IPS DF 4.7 (cell line): ENCODE data around the gene RREB1.
"Not testable (repeated sequence)": the region's sequence is repeated elsewhere in the genome, so short reads cannot be mapped to it uniquely, and the experiment has no call there.

ENCODE experiments used
- DNase-seq: peaks from one replicate; pipeline ENCODE4 v3.0.0-alpha.2; 2013; ENCODE audit warnings: low spot score; ENCODE audit errors: extremely low read depth

RREB1 gene

DNA sequence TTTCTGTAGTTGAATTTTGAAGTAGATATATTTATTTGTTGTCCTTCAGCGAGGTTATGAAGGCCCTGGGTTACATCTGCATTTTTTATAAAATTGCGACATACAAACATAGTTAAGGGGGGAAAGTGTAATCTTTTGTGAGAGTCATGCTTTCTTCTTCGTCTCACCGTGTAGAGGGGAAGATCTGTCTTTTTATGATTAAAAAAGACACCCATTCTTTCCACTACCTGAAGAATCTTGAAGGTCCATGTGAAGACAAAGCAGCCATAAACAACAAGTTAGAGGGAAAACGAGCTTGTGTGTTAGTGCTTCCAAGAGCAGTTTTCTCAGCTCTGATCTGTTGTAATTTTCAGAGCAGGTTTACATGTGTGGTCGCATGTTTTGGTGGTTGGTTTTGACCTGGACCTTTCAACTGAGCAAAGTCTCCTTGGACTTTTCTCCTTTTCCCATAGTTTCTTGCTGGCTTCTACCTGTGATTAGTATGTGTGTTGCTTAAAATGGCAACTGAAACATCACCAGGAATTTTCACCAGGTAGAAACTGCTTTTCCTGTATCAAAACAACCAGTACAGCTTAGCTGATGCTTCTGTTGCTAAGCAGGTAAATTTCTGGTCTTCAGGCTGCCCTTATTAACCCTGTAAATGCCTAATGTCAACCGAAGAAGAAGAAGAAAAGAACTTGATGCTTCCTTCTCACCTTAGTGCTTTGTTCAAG, 37.3 kb downstream of the RREB1 start:
- DNase-seq: no peak

DNA sequence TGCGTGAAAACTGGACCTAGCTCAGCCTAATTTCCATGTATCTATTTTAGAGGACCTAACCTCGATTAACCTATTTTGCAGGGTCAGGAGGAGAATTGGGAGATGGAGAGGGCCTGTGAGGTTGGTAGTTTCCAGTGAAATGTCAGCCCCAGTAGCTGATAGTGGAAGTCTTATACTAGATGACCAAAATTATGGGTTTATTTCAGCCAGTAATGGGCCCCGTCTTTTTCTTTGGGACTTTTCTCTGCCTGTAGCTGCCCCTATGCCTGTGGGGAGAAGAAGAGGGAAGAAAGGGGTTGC, 37.8 kb downstream of the RREB1 start:
- no peak for DNase-seq

DNA sequence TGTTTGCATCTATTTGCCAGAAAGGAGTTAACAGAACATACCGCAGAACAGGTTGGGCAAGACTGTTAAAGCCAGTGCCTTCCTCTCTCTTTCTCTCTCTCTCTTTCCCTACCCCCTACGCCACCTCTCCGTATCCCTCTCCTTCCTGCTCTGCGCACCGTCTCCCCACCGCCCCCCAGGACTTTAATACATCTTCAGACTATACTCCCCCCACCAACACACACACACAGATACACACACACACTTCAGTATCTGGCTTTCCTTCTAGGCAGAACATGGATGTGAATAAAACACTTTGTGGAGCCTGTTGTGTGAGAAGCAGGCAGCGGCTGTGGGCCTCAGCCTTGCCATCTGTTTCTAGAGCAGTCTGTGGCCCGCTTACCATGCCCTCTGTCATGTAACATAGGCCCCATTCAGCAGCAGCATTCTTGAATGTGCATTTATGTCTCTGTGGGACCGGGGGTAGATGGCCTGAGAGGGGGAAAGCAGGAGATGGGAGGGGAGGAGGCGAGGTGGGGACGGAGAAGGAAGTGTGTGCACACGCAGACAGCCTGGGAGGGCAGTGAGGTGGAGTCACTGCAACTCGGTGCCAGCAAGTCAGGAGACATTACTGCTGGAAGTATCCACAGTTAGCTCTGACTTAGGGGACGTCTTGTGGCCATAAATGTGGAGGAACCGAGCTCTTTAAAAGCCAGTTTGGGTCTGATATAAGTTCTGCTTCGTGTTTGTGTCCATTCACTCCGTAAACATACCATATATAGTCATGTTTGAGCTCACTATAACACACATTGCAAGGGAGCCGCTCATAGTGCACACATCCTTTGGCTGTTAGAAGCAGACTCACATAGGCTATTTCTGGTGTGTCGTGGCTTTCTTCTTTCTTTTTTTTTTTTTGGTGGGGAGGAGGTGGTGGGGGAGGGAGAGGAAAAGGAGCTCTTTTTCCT, 38.4 kb downstream of the RREB1 start:
- no peak for DNase-seq

GRCh38 chr6:7147051-7147671, 39.4 kb downstream of the RREB1 start:
- no peak for DNase-seq

DNA sequence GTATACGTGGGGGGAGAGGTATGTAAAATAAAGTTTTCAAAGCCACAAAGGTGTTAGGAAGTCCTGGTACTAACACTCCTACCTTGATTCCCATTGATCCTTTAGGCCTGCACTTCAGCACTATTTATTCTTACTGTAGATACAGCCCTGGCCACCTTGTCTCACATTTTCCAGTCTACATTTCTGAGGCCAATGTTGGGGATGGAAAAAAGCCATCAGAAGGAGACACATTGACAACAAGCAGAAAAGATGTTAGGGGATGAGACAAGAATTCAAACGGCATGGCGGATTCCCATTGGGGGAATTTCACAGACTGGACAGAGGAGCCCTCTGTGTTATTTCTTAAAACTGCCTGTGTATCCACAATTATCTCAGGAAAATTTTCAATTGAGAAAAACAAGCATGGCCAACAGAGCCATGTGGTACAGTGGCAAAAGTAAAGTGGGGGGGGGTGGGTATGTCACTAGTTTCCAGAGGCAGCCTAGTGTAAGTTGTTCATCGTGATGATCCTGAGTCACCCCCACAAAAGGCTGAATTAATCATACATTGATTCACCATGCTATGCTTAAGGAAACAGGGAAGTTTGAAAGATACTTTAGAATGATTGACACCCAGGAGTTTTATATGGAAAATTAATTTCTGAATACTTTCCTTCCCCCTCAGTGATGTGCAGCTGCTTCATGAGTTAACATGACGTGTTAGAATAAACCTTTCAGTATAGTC, 40.5 kb downstream of the RREB1 start:
- DNase-seq: no peak

GRCh38 chr6:7150381-7151064, 42.8 kb downstream of the RREB1 start:
- DNase-seq: no peak

- DNase-seq: no peak
Measured at GRCh38 chr6:7151381-7151780, 43.6 kb downstream of the RREB1 start.

DNA sequence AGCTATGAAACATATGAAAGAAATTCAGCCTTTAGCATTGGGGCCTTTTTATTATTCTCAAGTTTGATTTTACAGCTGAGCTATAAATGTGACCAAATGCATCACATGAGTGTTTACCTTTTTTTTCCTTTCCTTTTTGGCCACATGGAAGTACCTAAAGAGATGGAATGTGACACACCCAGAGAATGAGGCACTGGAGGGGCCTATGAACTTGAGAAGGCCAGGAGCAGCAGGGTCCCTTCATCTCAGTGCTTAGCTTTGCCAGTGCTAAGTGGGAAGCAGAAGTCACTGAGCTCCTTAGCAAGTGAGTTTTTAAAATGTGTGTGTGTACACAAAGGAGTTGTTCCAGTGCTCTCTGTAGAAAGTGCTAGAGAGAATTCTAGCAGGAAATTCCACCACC, 44.7 kb downstream of the RREB1 start:
- no peak for DNase-seq

GRCh38 chr6:7153789-7154188, 46.0 kb downstream of the RREB1 start:
- DNase-seq: no peak

GRCh38 chr6:7154341-7155139, 46.8 kb downstream of the RREB1 start:
- no peak for DNase-seq

GRCh38 chr6:7155871-7156579, 48.3 kb downstream of the RREB1 start:
- no peak for DNase-seq

DNA sequence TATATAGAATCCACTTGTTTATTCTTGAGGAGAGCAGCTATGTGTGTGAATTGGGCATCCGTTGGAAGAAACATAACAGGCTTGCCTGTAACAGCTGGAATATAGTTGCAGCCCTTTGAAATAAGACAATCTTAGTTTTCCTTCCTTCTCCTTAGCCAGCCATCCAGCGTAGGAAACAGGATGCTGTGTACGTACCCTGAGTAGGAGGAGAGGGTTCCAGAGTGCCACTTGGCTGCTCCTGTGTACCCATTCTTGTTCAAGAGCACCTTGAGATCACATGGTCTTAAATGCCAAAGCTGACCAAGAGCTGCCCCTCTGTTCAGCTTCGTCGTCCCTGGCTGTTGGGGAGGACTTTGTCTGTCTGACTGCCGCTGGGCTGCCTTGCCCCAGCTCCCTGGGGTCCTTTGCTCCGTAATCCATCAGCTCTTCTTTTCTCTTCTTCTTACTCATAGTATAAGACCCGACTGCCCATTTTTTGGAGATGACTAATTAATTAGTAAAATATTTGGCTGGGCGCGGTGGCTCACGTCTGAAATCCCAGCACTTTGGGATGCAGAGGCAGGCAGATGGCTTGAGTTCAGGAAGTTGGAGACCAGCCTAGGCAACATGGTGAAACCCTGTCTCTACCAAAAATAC, 49.0 kb downstream of the RREB1 start:
- DNase-seq: no peak

DNA sequence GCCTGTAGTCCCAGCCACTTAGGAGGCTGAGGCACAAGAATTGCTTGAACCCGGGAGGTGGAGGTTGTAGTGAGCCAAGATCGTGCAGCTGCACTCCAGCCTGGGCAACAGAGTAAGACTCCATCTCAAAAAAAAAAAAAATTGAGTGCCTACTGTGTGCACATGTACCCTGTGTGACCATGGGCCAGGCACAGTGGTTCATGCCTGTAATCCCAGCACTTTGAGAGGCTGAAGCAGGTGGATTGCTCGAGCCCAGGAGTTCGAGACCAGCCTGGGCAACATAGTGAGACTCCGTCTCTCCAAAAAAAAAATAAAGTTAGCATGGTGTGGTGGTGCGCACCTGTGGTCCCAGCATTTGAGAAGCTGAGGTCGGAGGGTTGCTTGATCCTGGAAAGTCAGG, 49.5 kb downstream of the RREB1 start:
- DNase-seq: not testable (repeated sequence)

GRCh38 chr6:7157752-7158616, 50.2 kb downstream of the RREB1 start:
- DNase-seq: no peak

GRCh38 chr6:7159790-7160525, 52.2 kb downstream of the RREB1 start:
- DNase-seq: no peak

DNA sequence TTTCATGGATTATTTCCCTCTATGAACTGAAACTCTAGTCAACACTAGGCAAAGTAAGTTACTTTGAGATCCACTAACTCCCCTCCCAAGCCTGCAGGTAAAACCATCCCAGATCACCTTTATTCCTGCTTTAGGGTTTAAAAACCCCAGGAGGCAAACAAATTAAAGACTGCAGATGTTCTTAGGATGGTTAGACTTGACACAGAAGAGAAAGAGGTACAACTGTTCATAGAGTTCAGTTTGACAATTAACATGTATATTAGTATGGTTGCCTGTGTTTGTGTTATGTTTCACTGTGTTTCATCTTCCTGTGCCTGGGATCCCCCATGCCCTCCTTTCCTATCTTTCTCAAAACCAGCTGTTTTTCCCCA, 53.5 kb downstream of the RREB1 start:
- DNase-seq: no peak

GRCh38 chr6:7161845-7162244, 54.1 kb downstream of the RREB1 start:
- no peak for DNase-seq

DNA sequence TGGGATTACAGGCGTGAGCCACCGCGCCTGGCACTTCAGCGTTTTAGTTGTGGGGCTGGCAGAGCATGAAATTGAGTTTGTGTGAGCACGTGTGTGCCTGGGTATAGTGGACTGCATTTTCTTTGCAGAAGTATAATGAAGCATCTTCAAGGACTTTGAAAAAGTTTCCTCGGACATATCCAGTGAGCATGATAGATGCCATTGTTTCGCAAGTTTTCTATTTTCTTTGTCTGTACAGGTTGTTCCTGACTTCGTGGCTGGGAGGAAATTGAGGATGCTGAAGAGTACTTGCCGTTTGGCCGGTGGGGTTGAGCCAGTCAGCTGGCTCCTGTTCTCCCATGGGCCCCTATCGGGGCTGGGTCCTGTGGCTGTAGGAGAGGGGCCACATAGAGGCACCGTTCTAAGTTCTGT, 55.9 kb downstream of the RREB1 start:
- no peak for DNase-seq
